Left kidney (tissue), 2 donors: ENCODE data around the gene MISP. TPM values are rescaled to one million over a fixed set of nuclear protein-coding genes. Genes with fewer than 3 reads are reported as not detected.

Source experiments
- DNase-seq: peaks from one replicate; pipeline ENCODE4 v3.0.0-alpha.2; 2013
- polyA plus RNA-seq: library from polyadenylated mRNA; unstranded; fragments of 120-200 nt; gene quantifications from one replicate; pipeline ENCODE4 v1.2.1, GENCODE V29; 2013; ENCODE audit not compliant: insufficient read length

The MISP gene
- polyA plus RNA-seq, 1 donor = 7.0 TPM

DNA sequence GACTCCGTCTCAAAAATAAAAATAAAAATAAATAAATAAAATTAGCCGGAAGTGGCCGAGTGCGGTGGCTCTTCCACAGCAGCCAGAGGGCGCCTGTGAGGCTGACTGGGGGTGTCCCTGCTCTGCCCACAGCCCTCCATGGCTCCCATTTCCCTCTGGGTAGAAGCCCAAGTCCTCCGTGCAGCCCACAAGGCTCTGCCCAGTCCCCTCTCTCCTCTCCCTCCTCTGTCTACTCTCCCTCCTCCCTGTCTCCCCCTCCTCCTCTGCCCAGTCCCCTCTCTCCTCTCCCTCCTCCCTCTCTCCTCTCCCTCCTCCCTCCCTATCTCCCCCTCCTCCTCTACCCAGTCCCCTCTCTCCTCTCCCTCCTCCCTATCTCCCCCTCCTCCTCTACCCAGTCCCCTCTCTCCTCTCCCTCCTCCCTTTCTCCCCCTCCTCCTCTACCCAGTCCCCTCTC, 20.4 kb downstream of the MISP start:
- peak; percentile 13 for DNase-seq

DNA sequence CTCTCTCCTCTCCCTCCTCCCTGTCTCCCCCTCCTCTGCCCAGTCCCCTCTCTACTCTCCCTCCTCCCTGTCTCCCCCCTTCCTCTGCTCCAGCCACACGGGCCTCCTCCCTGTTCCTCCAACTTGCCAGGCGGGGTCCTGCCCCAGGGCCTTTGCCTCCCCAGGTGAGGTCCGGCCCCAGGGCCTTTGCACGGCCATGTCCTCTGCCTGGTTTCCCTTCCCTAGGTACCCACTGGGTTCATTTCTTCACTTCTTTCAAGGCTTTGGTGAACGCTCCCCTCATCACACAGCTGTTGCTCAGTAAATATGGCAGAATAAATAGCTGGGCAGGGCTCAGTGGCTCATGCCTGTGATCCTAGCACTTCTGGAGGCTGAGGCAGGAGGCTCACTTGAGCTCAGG, 21.2 kb downstream of the MISP start:
- no peak for DNase-seq

DNA sequence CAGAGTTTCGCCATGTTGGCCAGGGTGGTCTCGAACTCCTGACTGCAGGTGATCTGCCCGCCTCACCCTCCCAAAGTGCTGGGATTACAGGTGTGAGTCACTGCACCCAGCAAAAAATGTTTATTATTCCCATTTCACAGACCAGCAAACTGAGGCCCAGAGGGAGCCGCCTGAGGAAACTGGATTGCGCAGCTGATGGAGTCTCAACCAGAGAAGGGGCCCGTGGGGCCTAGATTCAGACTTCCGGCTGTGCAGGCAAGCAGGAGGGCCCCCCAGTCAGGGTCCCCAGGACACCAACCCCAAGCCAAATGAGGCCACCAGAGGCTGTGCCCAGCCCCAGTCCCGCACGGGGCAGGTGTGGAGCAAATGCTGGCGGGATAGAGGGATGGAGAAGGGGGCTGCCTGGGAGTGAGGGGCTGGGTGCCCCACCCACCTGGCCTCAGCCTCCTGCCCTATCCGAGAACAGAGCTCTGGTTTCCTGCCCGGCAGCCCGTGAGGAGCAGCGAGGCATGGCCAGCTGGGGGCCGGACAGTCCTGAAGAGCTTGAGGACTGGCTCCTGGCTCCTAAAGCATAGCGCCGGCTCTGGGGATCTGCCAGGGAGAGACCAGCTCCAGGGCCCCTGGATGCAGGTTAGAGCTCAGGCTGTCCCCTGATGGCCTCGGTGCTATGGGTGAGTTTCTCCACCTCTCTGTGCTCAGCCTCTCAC, 22.0 kb downstream of the MISP start:
- DNase-seq = peak; percentile 53

DNA sequence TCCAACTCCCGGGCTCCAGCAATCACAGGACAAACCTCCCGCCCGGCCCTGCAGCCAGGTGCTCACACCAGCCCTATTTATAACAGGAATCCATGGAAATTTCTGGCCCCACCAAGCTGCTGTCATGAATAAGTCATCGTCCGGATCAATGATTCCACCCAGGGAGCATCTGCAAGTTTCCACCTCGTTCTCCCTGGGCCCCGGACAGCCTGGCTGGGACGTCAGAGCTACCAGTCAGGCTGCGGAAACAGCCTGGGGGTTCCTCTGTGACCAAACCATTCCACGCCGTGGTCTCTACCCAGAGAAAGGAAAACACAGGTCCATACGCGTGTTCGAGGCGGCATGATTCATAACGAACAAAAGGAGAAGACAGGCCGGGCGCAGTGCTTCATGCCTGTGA, 25.6 kb downstream of the MISP start:
- DNase-seq = no peak

DNA sequence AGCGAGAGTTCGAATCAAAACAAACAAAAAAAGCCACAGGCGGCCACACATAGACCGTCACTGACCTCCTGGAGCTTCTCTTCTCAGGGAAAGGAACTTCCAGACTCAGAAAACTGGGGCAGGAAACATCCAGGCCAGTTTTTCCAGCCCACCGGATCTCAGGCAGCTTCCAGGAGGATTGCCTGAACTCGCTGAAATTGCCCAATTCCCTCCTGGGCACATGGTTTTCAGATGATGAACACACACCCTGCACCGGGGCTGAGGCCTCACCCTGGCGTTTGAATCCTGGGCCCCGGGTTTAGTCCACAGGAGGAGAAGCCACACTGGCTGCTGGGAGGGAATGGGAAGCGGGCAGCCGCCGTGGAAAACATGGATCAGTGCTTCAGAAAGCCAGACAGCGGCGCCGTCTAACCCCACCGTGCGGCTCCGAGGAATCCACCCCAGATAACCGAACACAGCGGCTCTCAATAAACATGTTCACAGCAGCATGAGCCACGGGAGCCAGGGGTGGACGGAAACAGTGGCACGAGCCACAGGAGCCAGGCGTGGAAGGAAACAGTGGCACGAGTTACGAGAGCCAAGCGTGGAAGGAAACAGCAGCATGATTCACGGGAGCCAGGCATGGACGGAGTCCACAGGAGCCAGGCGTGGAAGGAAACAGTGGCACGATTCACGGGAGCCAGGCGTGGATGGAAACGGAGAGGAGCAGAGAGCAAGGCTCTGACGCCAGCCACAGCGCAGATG, 28.2 kb downstream of the MISP start:
- peak; percentile 37 for DNase-seq

DNA sequence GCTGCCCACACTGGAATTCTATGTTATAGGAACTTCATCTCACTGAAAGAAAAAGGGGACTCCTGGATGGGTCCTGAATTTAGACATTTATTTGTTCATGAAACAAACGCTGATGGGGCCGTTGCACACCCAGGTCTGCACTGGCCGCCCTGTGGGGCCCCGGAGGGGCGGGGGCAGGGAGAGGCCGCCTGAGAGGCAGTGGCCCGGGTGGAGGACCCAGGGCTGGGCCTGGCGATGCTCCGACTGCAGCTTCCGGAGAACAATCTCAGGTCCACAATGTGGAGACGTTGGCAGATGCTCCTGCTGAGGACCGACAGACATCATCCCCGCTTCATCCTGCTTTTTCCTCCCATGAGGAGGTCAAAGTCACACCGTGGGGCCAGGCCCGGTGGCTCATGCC, 30.0 kb downstream of the MISP start:
- no peak for DNase-seq

DNA sequence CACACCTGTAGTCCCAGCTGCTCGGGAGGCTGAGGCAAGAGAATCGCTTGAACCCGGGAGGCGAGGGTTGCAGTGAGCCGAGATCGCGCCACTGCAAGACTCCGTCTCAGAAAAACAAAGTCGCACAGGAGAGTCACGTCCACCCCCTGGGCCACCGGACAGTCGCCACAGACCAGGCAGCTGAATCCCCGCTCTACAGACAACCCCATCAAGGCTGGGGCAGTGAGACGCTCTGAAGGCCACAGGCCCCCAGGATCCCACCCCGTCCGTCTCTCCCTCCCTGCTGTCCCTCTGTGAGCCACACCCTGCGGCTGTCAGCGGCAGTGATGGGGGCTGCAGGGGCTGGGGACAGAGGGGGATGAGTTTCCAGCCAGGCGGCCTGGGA, 30.9 kb downstream of the MISP start:
- no peak for DNase-seq

DNA sequence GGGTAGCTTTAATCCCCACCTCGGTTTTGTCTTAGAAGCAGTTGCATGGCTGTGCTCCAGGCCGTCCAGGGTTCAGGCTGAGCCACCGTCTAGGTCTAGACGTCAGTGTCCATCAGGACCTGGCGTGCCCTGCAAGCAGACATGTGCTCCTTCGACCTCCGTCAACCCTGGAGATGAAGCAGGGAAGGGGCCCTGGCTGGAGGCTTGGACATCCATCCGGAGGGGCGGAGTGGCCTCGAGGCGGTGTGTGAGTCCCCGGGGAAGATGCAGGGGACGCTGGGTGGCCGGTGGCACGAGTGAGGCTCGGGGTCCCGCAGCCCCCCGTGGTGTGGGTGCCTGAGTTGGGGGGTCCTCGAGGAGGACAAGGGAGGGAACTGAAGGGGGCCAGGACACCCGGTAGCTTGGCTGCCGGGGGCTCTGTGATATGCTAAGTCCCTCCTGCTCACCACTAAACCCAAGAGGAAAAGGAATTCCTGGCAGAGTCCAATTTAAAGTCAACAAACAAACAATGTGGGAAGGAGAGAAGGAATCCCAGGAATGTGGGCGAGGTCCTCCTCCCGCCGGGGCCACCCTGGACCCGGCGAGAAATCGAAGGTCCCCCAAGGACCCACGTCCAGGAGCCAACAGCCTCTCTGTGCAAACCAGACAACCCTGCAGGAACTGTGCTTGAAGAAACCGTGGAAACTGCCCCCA, 31.4 kb downstream of the MISP start:
- peak; percentile 59 for DNase-seq

DNA sequence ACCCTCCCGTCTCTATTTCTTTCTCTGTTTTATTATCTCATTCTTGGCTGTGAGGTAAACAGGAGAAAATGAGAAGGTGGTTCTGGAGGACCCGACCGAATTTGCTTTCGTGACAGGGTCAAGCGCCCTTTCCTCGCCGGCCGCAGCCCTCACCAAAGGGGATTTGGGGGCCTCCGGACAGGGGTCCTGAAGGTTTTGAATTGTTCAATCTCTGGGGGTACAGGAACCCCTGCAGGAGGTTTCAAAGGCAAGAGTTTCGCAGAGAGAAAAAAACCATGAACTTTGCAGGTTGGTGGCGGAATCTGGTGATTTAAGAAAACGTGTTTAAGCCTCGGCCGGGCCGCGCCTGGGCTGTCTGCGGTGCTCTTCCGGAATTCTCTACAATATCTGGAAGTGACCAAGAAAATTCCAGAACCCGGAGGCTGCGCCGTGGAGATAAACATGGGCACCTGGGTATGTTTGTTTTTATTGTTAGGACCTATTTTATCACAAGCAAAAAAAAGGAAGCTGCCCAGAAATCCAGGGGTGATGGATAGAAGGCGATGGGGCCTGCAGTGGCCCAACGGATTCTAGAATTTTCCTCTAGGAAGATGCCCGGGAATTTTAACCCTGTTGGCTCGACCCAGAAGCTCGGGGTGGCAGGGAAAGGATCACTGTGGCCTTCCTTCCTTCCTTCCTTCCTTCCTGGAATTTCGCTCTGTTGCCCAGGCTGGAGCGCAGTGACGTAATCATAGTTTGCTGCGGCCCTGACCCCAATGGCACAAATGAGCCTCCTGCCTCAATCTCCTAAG, 32.2 kb downstream of the MISP start:
- DNase-seq = no peak

DNA sequence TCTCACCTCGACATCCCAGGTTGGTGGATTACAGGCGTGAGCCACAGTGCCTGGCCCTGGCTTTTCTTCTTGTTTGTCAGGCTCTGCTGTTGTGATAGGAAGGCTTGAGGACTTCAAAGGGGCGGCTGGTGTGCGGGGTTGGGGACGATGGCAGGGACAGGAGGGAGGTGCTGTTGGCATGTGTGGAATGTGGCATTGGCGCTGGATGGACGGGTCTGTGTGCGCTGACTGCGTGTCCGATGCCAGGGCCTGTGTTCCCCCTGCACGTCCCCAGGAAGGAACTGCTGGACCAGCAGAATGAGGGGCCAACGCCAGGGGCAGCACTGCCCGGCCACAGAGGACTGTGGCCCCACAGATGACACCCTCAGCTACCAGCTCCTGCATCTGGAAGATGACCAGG, 33.6 kb downstream of the MISP start:
- no peak for DNase-seq

DNA sequence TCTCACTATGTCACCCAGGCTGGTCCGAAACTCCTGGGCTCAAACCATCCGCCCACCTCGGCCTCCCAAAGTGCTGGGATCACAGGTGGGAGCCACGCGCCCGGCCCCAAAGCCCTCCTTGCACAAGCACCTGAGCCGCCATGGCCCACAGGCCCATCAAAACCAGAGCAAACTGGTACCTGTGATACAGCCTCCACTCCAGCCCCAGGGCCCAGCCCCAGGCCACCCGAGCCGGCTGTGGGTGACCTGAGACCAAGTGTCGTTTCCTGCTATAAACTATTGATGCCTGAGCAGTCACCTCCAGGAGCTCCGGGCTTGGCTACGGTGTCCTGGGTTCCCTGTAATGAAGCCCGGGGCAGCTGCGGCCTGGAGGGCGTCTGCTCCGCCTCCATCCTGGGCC, 36.6 kb downstream of the MISP start:
- no peak for DNase-seq

DNA sequence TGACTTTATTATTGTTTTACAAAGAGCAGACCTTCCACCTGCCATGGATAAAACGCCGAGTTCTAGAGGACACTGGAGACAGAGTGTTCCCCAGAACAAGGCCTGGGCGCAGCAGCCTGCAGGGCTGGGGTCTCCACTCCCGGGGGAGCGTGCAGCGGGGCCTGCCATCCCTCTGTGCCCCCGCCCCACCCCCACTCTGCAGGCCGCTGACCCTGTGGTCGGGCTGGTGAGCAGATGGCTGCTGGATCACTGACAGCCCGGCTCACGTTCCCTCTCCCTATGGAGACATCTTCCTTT, 37.7 kb downstream of the MISP start:
- DNase-seq = no peak

DNA sequence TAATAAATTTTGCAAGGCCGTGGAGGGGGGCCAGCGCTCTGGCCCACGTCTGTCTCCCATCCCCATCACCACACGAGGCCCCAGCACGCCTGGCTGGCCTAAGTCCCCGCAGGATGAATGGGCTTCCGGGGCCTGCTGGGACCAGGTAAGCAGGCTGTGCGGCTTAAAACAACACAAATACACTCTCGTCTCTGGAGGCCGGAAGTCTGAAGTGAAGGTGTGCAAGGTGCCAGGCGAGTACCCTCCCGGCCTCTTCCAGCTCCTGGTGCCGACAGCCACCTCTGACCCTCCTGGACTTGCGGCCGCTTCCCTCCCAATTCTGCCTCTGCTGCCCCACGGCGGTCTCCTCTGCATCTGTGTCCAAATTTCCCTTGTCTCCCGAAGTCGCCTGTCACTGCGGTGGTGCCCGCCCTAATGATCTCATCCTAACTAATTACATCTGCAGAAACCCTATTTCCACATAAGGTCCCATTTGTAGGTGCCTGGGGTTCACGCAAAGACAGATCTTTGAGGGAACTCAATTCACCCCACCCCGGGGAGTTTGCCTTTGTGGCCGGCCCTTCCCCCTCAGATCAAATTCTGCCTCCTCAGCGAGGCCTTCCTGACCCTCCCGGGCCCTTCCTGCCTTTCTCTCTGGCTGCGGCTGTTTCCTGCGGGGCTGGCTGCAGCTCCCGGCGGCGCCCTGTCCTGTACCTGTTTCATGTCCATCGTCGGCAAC, 38.2 kb downstream of the MISP start:
- no peak for DNase-seq

DNA sequence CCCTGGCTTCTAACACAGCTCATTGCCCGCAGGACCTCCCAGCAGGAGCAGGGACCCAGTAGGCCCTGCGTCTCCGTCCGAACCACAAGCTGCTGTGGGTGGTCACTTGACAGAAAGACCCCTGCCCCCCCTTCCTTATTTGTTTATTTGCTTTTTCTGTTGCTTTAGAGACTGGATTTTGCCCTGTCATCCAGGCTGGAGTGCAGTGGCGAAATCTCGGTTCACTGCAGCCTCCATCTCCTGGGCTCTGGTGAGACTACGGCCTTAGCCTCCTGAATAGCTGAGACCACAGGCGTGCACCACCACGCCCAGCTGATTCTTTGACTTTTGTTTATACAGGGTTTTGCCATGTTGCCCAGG, 38.8 kb downstream of the MISP start:
- no peak for DNase-seq

DNA sequence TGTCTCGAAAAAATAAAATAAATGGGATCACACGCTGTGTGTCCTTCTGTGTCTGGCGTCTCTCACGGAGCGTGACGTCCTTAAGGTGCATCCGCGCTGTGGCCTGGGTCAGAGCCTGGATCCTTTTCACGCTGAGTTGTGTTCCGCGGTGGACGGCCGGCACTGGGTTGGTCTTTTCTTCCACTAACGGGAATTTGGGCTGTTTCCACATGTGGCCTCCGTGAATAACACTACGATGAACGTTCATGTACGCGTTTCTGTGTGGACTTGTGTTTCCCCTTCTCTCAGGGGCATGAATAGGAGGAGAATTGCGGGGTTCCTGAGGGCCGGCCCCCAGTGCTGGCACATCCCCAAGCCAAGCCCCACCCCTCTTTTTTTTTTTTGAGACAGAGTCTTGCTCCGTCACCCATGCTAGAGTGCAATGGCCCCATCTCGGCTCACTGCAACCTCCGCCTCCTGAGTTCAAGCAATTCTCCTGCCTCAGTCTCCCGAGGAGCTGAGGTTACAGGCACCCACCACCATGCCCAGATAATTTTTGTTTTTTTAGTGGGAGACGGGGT, 40.2 kb downstream of the MISP start:
- no peak for DNase-seq

DNA sequence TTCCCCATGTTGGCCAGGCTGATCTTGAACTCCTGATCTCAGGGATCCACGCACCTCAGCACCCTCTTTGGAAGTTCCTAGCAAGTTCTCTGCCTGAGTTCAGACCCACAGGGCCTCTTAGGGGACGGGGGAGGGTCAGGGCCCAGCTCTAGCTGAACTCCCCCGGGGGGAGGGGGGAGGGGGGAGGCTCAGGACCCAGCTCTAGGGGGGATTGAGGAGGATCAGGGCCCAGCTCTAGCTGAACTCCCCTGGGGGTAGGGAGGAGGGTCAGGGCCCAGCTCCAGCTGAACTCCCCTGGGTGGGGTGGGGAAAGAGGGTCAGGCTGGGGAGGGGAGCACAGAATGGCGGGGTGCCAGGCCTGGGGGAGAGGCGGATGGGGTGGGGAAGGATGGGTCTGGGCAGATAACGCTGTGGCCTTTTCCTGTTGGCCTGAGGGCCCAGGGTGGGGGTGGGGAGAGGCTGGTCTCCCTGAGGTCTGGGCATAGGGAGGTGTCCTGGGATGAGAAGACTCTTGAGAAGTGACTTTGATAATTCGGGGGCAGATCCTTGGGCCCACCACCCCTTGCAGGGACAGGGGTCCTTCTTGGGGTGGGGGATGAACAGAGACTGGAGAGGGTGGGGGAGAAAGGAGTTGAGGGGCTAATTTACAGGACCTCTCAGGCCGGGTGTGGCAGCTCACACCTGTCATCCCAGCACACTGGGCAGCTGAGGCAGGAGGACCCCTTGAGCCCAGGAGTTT, 40.8 kb downstream of the MISP start:
- no peak for DNase-seq

DNA sequence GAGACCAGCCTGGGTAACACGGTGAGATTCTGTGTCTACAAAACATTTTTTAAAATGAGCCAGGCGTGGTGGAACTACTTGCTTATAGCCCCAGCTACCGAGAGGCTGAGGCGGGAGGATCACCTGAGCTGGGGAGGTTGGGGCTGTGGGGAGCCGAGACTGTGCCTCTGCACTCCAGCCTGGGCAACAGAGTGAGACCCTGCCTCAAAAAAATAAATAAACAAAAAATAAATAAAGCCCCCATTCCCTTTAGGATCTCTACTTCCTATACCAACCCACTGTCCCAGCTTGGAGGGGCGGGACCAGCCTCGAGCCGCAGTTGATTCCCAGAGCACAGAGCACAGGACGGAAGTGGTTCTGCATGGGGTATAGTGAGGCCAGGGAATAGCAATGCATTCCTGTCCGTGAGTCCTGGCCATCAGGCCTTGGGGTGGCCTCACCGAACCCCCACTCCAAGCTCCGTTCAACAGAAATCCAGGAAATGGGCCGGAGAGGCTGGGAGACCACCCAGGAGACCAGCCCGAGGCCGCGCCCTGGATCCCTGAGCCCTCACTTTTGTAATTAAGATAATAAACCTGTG, 41.5 kb downstream of the MISP start:
- no peak for DNase-seq

DNA sequence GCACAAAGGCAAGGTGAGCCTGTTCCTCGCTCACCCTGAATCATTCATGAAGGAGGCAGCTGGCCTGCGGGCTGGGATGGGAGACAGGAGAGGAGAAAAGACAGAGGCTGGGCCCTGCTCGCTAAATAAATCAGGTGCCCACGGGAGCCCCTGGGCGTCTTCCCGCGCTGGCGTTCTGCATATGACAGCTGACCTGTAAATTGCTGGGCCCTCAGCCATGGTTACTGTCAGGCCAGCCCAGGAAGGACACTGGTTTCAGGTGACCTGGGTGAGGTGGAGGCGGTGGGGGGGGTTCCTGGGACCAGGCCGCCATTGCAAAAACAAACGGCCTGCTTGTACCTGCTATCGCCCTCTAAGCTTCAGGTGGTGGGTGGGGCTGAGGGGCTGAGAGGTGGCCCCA, 42.9 kb downstream of the MISP start:
- DNase-seq = no peak

DNA sequence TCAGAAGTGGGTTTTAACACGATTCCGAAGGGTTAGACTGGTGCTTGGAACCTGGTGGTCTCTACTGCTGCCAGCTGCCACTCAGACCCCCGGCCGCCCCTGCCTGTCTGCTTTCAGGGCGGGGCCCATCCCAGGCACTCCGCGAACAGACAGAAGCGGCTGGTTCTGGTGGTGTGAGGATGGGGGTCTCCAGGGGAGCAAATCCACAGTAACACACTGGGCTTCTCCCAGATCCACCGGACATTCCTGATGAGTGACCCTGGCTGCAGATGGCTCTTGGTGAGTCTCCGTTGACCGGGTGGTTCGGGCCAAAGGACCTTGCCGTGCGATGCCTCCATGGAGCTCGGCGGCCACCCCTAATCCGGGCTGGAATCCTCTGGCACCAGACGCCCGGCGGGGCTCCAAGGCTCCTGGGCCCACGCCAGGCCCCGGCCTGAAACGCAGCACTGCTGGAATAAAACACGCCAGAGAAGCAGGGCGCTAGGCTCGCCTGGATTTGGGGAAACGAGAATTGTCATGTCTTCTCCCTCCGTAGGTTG, 44.2 kb downstream of the MISP start:
- no peak for DNase-seq
